CD4-positive, alpha-beta T cell treated with Interleukin-17A for 4 hours (primary cell): ENCODE measurements around the gene AMOTL2.

ENCODE experiments used
- DNase-seq: peaks from one replicate; pipeline ENCODE4 v3.0.0-alpha.2; 2020; ENCODE audit warnings: mixed read lengths

The AMOTL2 gene

DNA sequence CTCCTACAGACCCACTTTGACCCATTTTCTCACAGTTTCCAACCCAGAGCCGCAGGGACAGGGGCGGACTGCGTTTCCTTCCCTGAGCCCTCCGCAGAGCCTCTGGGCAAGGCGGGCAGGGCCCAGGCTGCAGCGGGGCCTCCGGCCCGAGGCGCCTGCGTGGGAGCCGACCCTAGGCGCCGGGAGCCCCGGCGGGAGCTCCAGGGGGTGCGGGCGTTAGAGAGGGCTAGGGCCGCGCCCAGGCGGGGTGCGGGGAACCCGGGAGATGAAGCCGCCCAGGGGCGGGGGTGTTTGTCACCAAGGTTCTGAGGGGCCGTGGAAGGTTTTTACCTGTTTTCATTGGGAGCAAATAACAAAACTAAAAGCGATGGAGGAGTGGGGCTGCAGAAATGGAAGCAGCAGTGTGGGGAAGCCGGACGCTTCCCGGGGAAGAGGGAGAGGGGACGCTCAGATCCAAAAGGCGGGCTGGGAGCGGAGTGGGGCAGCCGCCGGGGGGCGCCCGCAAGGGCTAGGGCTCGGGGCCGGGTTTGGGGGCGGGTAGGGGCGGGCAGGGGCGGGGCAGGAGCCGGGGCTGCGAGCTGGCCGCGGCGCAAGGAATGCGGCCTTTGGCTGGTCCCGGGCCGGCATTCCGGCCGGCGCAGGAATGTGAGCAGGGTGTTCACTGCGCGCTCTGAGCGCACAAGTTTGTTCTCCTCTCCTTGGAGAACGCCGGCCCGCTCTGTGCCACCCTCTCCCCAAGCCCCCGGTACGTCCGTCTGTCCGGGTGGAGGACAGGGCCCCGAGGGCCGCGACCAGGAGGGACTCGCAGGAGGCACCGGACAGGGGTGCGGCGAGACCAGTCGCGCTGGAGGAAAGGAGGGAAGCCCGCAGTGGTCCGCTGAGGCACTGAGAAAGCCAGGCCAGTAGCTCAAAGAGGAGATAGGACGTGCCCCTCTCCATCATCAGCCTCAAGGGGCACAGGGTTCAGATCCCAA, 61.1 kb downstream of the AMOTL2 start:
- no peak for DNase-seq

DNA sequence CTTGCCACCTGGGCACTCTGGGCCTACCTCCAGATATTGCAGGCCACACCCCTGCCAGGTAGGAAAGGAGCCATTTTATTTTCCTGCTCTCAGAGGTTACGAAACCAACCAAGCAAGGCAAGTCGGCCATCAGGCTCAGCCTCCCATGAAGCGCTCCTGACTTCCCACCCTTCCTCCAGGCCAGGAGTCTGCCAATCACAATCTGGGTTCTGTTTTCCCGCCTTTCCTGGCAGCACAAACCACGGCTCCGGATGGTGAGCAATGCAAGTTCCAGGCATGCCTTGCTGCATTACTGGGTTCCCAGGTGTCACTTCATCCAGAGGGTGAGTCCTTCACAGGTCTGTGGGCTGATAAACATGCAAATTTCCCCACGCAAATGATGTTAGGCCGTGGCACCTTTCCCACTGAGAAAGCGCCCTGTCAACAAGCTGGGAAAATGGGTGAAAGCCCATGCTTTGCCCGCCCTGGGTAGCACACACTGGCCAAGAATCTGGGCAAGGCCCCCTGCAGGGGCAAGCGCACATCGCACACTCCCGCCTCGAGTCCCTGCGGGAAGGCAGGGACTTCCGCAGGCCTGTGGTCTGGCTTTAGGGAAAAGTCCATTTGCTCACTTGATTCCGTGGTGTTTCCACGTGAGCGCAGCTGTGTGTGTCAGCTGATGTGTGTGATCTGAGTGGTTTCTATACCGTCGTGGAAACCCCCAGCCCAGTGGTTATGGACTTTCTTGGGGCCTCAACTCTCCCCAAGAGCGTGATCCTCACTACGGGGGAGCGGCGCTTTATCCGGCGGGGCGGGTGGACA, 62.0 kb downstream of the AMOTL2 start:
- no peak for DNase-seq

DNA sequence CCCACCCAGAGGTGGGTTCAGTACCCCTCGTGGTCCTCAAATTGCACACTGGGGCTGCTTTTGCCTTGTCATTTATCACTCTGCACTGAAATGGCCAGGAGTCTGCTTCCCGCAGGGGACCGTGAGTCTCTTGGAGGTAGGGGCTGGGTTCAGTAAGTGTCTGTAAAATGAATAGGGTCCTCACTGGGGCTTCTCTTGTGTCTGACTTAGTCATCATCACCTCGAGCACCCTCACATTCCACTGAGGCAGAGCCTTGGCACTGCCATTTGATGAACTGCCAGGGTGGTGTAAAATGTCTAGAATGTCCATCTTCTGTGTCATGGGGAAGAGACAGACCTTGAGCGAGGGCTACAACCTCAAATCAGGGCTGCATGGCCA, 62.6 kb downstream of the AMOTL2 start:
- no peak for DNase-seq

DNA sequence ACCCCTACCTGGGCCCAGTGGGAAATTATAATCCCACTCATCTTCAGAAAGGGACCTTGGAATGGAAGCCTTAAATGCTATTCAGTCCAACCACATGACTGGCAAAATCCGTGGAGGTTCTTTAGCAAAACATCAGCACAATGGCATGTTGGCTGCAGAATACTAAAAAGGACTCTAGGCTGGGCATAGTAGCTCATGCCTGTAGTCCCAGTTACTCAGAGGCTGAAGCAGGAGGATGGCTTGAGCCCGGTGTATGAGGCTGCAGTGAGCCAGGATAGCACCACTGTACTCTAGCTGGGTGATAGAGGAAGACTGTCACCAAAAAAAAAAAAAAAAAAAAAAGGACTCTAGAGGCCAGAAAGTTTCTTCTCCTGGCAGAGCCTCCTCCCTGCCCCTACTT, 63.0 kb downstream of the AMOTL2 start:
- no peak for DNase-seq

DNA sequence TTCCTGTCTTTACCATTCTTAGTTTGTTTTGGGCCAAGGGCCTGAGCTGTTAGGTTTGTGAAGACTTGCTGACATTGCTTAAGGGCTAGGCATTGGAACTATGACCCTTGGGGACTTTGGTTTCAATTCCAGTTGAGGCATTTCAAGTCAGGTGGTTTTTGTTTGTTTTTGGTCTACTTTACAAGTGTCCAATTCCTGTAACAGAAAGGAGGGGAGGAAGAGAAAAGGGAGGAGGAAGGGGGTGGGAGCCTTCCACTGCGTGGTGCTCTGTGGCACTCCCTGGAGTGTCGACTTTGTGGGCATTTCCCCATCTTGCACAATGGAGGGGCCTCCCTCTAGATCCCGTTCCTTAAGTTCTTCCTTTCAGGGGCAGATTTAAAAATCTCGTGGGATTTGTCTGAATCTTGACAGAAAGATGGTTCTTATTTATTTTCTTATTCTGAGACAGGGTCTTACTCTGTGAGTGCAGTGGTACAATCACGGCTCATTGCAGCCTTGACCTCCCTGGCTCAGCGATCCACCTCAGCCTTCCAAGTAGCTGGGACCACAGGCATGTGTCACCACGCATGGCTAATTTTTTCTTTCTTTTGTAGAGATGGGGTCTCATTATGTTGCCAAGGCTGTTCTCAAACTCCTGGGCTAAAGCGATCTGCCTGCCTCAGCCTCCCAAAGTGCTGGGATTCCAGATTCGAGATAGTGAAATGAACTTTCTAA, 64.1 kb downstream of the AMOTL2 start:
- no peak for DNase-seq

DNA sequence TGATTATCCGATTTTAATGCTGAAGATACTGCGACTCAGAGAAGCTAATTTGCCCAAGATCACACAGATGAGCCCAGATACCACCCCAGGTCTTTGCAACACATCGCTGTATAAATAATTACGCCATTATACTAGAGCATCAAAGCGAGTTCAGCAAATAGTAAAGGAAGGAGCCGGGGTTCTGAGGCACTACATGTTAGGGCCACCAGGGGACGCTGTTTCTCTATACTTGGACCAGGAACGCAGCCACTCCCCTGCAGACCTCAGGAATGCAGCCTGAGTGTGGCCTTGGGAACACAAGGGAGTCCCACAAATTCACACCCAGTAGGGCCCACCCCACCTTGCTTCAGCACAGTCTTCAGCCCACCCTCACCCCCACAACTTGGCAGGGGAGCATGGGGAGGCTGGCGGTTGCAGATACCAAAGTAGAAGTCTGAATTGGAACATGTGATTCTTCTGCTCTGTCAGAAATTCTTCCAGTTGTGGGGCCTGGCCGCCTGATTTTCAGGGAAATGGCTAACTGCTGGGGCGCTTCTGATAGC, 65.8 kb downstream of the AMOTL2 start:
- DNase-seq = peak; percentile 82

DNA sequence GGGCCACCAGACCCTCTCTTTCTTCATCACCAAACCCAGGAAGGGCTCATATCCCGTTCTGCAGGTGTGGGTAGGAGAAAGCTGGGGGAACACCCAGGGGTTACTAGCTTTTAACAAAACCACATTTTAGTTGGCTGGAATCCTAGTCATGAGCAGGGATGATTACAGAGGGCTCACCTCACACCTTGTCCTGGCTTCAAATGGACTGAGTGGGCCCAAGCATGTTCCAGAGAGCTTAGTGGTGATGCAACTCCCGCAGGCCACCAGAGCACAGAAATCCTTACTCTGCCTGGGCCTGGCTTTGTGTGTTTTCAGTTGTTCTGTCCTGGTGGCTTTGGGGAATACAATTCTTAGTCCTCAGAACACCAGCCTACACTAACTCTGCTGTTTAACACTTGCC, 66.8 kb downstream of the AMOTL2 start:
- DNase-seq = no peak

DNA sequence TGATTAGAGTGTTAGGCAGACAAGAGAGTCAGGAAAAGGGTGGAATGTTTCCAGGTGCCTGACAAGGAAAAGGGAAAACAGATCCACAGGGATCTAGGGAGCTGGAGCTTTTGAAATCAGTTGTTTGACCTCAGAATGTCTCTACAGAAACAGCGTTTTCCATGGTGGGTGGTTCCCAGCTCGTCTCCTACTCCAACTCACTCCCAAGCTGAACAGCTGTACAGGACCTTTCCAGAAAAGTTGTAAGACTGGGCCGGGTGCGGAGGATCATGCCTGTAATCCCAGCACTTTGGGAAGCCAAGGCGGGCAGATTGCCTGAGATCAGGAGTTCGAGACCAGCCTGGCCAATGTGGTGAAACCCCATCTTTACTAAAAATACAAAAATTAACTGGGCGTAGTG, 67.9 kb downstream of the AMOTL2 start:
- DNase-seq = no peak
